Stimulated activated CD8-positive, alpha-beta memory T cell treated with anti-CD3 and anti-CD28 coated beads, Interleukin-15, amount 100 ng/mL, for 4 hours (primary cell): ENCODE results near the gene LRIT1.

Source experiments
- DNase-seq, 2 donors: peaks; one replicate each; pipeline ENCODE4 v3.0.0-alpha.2; 2020; ENCODE audit warnings: low read depth in 2 of 2

Gene LRIT1

GRCh38 chr10:84254552-84255478 is 13.5 kb upstream of the LRIT1 start:
- DNase-seq: no peak

- DNase-seq: no peak
Measured at GRCh38 chr10:84248794-84249193, 7.4 kb upstream of the LRIT1 start.

GRCh38 chr10:84247496-84247895 is 6.2 kb upstream of the LRIT1 start:
- no peak for DNase-seq

- no peak for DNase-seq
Measured at GRCh38 chr10:84244651-84245270, 3.4 kb upstream of the LRIT1 start, which contains the start of gene RGR. Gene RGR (plus strand): TSS chr10:84245053. CDS start chr10:84245091, 38 bp downstream.

- DNase-seq: no peak
Measured at GRCh38 chr10:84243759-84244158, 2.4 kb upstream of the LRIT1 start.

GRCh38 chr10:84238909-84239308 is 2.4 kb downstream of the LRIT1 start:
- no peak for DNase-seq

GRCh38 chr10:84237199-84238051 is 3.9 kb downstream of the LRIT1 start:
- DNase-seq: no peak

- DNase-seq: no peak
Measured at GRCh38 chr10:84236807-84237198, 4.5 kb downstream of the LRIT1 start.

GRCh38 chr10:84235096-84235495 is 6.2 kb downstream of the LRIT1 start:
- no peak for DNase-seq

- no peak for DNase-seq
Measured at GRCh38 chr10:84234479-84234878, 6.9 kb downstream of the LRIT1 start.

GRCh38 chr10:84233940-84234339 is 7.4 kb downstream of the LRIT1 start:
- DNase-seq: no peak

GRCh38 chr10:84232376-84232775 is 9.0 kb downstream of the LRIT1 start:
- no peak for DNase-seq

- no peak for DNase-seq
Measured at GRCh38 chr10:84230359-84230758, 11.0 kb downstream of the LRIT1 start.

GRCh38 chr10:84227810-84228209 is 13.5 kb downstream of the LRIT1 start:
- no peak for DNase-seq

GRCh38 chr10:84226616-84227015 is 14.7 kb downstream of the LRIT1 start:
- DNase-seq: no peak

- DNase-seq: no peak
Measured at GRCh38 chr10:84225427-84226173, 15.7 kb downstream of the LRIT1 start, which contains the start of gene LRIT2. Gene LRIT2 (minus strand): TSS chr10:84225544. CDS start chr10:84225520, 24 bp downstream.

GRCh38 chr10:84224411-84225028 is 16.8 kb downstream of the LRIT1 start:
- DNase-seq: no peak

- no peak for DNase-seq
Measured at GRCh38 chr10:84221916-84222315, 19.4 kb downstream of the LRIT1 start.

GRCh38 chr10:84217746-84218145 is 23.6 kb downstream of the LRIT1 start:
- DNase-seq: no peak

- no peak for DNase-seq
Measured at GRCh38 chr10:84216834-84217233, 24.5 kb downstream of the LRIT1 start.
